Ascending aorta (tissue), 2 donors: ENCODE data around the gene TEKT1. TPM values are rescaled to one million over a fixed set of nuclear protein-coding genes. Genes with fewer than 3 reads are reported as not detected.

Source experiments
- DNase-seq, 2 donors: peaks; one replicate each; pipeline ENCODE4 v3.0.0-alpha.2; 2019; ENCODE audit warnings: low spot score in 2 of 2
- H3K27ac ChIP-seq, 2 donors: fragments of 200-600 bp; sonication (generic); one replicate each; pipeline ENCODE4 v1.5.1; 2016 to 2017; ENCODE audit warnings: mild to moderate bottlenecking in 1 of 2
- H3K27me3 ChIP-seq: fragments of 200-600 bp; sonication (generic); one replicate; pipeline ENCODE4 v1.5.1; 2017
- H3K36me3 ChIP-seq, 2 donors: fragments of 200-600 bp; sonication (generic); one replicate each; pipeline ENCODE4 v1.5.1; 2016
- H3K4me1 ChIP-seq, 2 donors: fragments of 200-600 bp; sonication (generic); one replicate each; pipeline ENCODE4 v1.5.1; 2016 to 2017; ENCODE audit warnings: mild to moderate bottlenecking in 1 of 2
- H3K4me3 ChIP-seq, 2 donors: fragments of 200-600 bp; sonication (generic); one replicate each; pipeline ENCODE4 v1.5.1; 2016 to 2017; ENCODE audit warnings: mild to moderate bottlenecking in 1 of 2
- H3K9me3 ChIP-seq, 2 donors: fragments of 200-600 bp; sonication (generic); one replicate each; pipeline ENCODE4 v1.5.1; 2016
- CTCF ChIP-seq, 3 experiments: fragments of 200-600 bp in 2 of 3; fragments of 450-650 bp in 1 of 3; sonication (generic) in 2 of 3; IDR thresholded peaks; one replicate each; pipeline ENCODE4 v1.5.1; 2016 to 2019; ENCODE audit warnings: antibody characterized with exemption in 3 of 3, mild to moderate bottlenecking in 1 of 3, moderate library complexity in 1 of 3
- intact Hi-C: fragments of 100-400 bp; cut with DNase I; formaldehyde crosslinking; loops from one replicate; pipeline ENCODE4 v1.15.1; 2023
- total RNA-seq: library from RNA; depleted of rRNA; stranded (reverse); fragments of >200 nt; gene quantifications from one replicate; pipeline ENCODE4 v1.1.0, GENCODE V29; 2016

TEKT1 gene
- total RNA-seq, 1 donor from 2014 or later: not detected

GRCh38 chr17:6867849-6868248, 36.3 kb upstream of the TEKT1 start:
- intact Hi-C loops: no loop called here
- no peaks in the 10 kb centered on the region for H3K4me1 ChIP-seq
- DNase-seq: no peak
- no peak for TF ChIP-seq CTCF (IDR thresholded peaks at IDR 0.05)
- H3K9me3 ChIP-seq: no peaks in the 10 kb centered on the region
- H3K27ac ChIP-seq: no peak overlapping the region
- H3K27me3 ChIP-seq: no peaks in the 10 kb centered on the region
- H3K36me3 ChIP-seq: no peaks in the 10 kb centered on the region
- H3K4me3 ChIP-seq: no peak overlapping the region

- Histone ChIP-seq H3K4me3 (no peak overlapping the region), H3K9me3 (no peaks in the 10 kb centered on the region), H3K27ac (no peak overlapping the region), H3K27me3 (no peaks in the 10 kb centered on the region), H3K36me3 (no peaks in the 10 kb centered on the region), H3K4me1 (no peaks in the 10 kb centered on the region)
- TF ChIP-seq CTCF (IDR thresholded peaks at IDR 0.05): no peak
- intact Hi-C loops: no loop called here
- DNase-seq: no peak
Observed at GRCh38 chr17:6862825-6863224, 31.3 kb upstream of the TEKT1 start.

GRCh38 chr17:6862122-6862521, 30.6 kb upstream of the TEKT1 start:
- no peak overlapping the region for H3K4me3 ChIP-seq
- DNase-seq: no peak
- no peak for TF ChIP-seq CTCF (IDR thresholded peaks at IDR 0.05)
- no peaks in the 10 kb centered on the region for H3K27me3 ChIP-seq
- H3K4me1 ChIP-seq: no peaks in the 10 kb centered on the region
- no peaks in the 10 kb centered on the region for H3K36me3 ChIP-seq
- H3K9me3 ChIP-seq: no peaks in the 10 kb centered on the region
- H3K27ac ChIP-seq: no peak overlapping the region
- intact Hi-C loops: no loop called here

GRCh38 chr17:6857904-6858303, 26.4 kb upstream of the TEKT1 start:
- TF ChIP-seq CTCF (IDR thresholded peaks at IDR 0.05): no peak
- Histone ChIP-seq H3K9me3 (no peaks in the 10 kb centered on the region), H3K27me3 (no peaks in the 10 kb centered on the region), H3K4me1 (no peaks in the 10 kb centered on the region), H3K4me3 (no peak overlapping the region), H3K27ac (no peak overlapping the region), H3K36me3 (no peaks in the 10 kb centered on the region)
- intact Hi-C loops: no loop called here
- no peak for DNase-seq

- Histone ChIP-seq H3K4me1 (no peaks in the 10 kb centered on the region), H3K27ac (no peak overlapping the region), H3K4me3 (no peak overlapping the region), H3K36me3 (no peaks in the 10 kb centered on the region), H3K27me3 (no peaks in the 10 kb centered on the region), H3K9me3 (no peaks in the 10 kb centered on the region)
- DNase-seq: no peak
- TF ChIP-seq CTCF (IDR thresholded peaks at IDR 0.05): no peak
- intact Hi-C loops: no loop called here
Observed at GRCh38 chr17:6857336-6857735, 25.8 kb upstream of the TEKT1 start.

GRCh38 chr17:6856051-6856450, 24.5 kb upstream of the TEKT1 start:
- intact Hi-C loops: no loop called here
- Histone ChIP-seq H3K27me3 (no peaks in the 10 kb centered on the region), H3K27ac (no peak overlapping the region), H3K9me3 (no peaks in the 10 kb centered on the region), H3K4me1 (no peaks in the 10 kb centered on the region), H3K36me3 (no peaks in the 10 kb centered on the region), H3K4me3 (no peak overlapping the region)
- no peak for TF ChIP-seq CTCF (IDR thresholded peaks at IDR 0.05)
- DNase-seq: no peak
